Activated CD8-positive, alpha-beta memory T cell treated with anti-CD3 and anti-CD28 coated beads, Interleukin-2, amount 50 U/mL, for 48 hours (primary cell): ENCODE results near the gene MYOCD.

Experiments used
- DNase-seq: peaks from one replicate; pipeline ENCODE4 v3.0.0-alpha.2; 2020

The MYOCD gene

DNA sequence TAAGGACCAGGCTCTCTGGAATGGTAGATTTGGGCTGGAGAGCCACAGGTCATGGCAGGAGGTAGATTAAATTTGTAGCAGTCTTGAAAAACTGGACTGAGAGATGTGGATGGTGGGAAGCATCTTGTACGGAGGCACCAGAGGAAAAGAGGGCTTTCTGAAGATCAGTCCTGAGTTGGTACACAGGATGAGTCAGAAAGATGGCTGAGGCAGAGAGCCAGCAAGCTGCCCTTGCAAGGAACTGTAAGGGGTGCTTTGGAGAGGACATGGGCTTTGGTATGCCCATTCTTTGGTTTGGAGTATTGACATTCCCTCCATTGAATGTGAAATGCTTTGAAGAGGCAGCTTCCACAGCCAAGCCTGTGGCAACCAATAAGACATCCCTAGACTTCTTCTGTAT lies 55.9 kb downstream of the MYOCD start:
- no peak for DNase-seq

GRCh38 chr17:12722282-12722681 lies 56.6 kb downstream of the MYOCD start:
- DNase-seq, result no peak

DNA sequence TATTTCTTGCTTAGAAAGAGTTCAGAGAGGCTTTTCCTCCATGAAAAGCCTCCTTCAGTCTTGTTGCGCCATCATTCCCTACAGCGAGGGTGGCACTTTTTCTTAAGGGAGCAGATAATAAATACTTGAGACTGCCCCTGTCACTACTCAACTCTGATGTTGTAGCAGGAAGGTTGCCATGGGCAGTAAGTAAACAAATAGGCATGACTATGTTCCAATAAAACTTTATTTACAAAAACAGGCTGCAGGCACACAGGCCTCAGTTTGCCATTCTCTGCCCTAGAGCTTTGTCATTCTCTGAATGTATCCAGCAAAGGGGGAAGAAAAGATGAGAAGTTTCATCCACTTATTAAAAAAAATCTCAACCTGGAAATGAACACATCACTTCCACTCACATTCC lies 60.4 kb downstream of the MYOCD start:
- no peak for DNase-seq

DNA sequence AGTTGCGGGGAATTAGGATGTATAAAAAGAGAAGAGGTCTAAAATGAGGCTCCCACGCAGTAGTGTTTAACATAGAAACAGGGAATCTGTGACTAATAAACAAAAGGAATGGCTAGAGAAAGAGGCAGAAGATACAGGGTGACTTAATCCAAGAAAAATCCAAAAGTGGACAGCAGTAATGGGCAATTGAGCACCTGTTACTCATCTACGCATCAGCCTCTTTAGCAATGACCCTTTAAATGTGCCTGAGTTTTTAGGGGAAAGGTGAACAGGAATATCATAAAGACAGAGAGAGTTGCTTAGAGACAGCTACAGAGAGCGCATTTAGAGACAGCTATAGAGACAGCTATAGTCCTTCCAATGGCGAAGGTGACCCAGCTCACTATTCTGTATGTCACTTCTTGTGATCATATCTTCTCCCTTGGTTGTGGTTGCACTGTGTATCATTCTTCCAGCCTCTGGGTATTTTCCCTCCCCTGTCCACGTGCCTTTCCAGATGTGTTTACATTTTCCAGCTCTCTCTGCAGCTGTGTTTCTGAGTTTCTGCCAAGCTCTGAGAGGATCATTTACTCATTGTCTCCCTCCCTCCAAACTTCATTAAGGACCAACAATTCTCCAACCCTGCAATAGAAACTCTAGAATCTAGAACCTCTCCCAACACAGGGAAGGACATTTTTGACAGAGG lies 61.5 kb downstream of the MYOCD start:
- DNase-seq, result no peak

- DNase-seq, result no peak
These were observed 62.2 kb downstream of the MYOCD start for GRCh38 chr17:12727881-12728280.

DNA sequence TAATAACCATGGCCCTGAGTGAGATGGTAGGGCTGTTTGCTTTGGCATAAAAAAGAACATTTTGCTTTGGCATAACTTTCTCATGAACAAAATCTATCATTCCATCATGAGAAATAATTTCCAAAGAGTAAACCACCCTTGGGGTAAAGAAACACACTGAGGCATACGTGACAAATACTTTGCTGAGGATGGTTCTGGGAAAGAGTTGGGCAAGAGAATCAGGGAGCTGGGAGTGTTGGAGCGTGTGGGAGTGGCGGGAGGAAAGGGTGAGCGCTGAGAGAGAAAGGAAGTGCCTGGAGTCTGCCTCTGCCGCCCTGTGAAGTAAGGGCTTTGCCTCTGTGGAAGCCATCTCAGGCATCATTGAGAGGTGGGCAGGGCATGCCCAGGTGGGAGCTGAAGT lies 63.4 kb downstream of the MYOCD start:
- no peak for DNase-seq

DNA sequence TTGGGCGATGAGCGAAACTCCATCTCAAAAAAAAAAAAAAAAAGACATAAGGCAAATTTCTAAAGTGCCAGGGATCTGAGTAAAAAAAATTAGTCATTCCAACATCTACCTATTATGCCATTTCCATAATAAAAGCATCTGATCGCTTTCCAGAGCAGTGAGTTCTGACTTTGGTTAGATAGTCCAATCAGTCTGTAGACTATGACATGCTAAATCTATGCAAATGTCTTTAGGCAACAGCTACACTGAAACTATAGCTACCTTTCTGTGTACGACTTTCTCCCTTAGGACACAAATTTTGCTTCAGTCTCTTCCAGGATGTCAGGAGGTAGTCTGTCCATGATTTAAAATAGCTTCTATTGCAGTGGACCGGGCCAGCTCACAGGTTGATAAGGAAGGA lies 64.7 kb downstream of the MYOCD start:
- DNase-seq, result no peak

DNA sequence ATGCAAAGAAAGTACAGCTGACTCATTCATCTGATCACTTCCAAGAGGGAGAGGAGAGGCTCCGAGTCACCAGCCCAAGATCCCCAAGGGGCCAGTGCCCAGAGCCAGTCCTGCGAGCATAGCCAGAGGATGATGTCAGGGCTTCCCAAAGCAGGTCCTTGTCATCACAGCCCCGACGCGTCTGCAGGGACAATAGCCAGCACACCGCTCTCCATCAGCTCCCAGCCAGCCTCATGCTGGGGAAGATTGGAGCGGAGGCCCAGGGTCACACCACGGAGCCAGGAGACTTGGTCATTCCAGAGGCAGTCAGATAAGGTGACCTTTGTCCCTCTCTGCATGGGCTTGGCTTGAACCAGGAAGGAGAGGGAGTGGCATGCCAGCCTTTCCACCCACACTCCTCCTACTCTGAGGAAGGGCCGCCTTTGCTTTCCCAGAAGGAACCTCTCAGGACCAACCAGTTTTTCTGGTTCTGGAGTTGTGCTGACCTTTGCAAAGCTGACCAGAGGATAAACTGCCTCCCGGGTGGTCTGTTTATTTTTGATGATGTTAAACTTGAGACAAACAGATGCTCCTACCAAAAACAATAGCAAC lies 65.3 kb downstream of the MYOCD start:
- no peak for DNase-seq

DNA sequence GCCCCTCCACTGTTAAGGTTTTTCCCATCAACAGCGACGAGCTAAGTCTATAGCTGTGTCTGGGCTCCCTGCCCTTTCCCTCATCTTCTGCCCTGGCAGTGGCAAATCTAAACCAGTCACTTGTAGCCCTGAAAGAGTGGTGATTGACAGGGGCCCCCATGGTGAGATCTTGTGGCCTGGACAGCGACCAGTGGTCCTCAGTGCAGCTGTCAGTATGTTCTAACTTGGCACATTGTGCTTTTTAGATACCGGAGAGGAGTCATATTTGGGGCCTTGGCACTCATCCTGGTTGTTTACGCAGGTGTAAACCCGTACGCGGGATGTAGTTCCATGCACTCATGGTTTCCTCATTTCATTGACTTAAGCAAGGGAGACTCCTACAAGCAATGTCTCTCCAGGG lies 66.1 kb downstream of the MYOCD start:
- DNase-seq, result no peak

GRCh38 chr17:12732366-12732765 lies 66.7 kb downstream of the MYOCD start:
- DNase-seq, result no peak

DNA sequence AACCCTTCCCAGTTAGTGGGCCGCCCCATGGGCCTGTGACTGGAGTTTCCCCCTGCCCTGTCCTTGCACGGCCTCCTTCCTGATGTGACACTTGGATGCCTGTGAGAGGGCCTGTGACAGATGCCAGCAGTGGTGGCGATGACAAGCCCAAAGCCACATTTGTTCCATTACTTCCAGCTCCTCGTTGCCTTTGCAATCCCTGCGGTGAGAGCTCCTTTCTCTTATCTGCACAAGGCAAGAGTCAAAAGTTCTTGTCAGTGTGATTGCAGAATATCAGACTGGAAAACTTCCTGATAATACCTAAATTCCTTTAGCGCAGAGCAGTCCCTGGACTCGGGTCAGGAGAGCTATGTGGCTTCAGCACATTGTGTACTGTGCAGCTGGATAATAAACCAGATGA lies 69.2 kb downstream of the MYOCD start:
- DNase-seq, result no peak

DNA sequence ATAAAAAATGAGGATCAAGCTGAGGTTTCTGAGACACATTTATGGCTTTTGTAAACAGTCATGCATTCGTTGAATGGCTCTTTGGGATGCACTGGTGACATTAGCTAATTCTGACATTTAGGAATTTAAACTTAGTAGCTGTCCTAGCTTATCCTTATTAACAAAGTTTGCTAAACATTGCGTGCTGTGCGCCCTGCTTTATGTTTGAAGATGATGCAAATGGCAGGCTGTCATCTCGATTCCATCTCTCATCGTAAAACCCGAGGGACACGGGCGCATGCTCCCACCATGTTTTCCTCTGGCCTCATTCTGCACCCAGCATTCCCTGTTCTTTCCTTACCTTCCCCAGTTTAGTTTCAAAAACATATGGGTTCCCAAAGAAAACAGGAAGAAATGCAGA lies 69.8 kb downstream of the MYOCD start:
- DNase-seq, result no peak

DNA sequence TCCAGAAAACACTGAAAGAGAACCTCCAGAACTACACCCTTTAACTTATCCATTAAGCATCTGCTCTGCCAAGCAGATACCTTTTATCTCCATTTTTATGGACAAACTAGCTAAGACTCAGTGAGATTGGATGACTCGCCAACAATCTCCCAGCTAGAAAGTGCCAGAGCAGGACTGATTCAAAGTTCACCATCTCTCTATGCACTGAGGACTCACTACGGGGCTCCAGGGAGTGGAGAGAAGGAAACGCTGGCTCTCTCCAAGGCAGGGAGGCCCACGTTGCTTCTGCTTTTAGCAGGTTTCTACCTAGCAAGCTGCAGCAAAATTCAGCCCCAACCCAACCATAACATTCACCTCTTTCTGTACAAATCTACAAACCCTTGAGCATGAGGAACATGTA lies 70.8 kb downstream of the MYOCD start:
- no peak for DNase-seq

GRCh38 chr17:12737740-12738469 lies 72.2 kb downstream of the MYOCD start:
- no peak for DNase-seq

DNA sequence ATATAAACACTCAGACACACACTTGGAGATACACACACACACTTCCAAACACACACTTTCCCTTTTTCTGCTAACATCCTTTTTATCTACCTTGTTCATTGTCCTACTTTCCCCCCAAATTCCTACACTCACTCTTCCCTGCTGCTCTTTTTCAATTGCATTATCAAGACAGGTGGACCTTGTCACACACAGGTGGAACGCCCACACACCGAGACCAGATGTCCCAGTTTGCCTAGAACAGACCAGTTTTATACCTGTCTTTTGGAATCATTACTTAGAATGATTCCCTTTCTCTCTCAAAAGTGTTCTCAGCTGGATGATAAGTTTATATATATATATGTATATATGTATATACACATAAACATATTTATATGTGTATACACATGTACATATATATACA lies 72.9 kb downstream of the MYOCD start:
- DNase-seq, result no peak

GRCh38 chr17:12739500-12739899 lies 73.8 kb downstream of the MYOCD start:
- DNase-seq, result no peak

- DNase-seq, result no peak
These were observed 77.4 kb downstream of the MYOCD start for GRCh38 chr17:12743046-12743445.

GRCh38 chr17:12744298-12744697 lies 78.6 kb downstream of the MYOCD start:
- no peak for DNase-seq

GRCh38 chr17:12744786-12745185 lies 79.1 kb downstream of the MYOCD start:
- no peak for DNase-seq

GRCh38 chr17:12745486-12745885 lies 79.8 kb downstream of the MYOCD start:
- no peak for DNase-seq

GRCh38 chr17:12756786-12757185 lies 91.1 kb downstream of the MYOCD start:
- no peak for DNase-seq

- no peak for DNase-seq
These were observed 93.4 kb downstream of the MYOCD start for GRCh38 chr17:12759090-12759489.

- no peak for DNase-seq
These were observed 99.9 kb downstream of the MYOCD start for GRCh38 chr17:12765548-12765947.

DNA sequence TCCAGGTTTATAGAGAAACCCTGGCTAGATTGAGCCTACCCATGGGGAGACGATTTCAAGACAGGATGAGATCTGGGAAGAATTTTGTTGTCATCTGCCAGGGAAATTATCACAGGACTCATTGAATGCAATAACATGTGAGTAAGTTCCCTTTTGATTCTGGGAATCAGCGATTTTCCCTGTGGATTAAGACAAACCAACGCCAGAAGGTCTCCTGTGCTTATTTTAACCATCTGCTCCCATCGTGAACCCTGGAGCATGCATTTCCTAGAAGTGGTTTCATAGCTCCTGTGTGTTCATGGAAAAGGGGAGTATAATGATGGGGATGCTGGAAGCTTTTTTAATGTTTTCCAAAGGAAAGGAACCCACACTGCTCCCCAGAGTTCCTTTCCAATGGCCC lies 102.6 kb downstream of the MYOCD start:
- DNase-seq, result no peak

DNA sequence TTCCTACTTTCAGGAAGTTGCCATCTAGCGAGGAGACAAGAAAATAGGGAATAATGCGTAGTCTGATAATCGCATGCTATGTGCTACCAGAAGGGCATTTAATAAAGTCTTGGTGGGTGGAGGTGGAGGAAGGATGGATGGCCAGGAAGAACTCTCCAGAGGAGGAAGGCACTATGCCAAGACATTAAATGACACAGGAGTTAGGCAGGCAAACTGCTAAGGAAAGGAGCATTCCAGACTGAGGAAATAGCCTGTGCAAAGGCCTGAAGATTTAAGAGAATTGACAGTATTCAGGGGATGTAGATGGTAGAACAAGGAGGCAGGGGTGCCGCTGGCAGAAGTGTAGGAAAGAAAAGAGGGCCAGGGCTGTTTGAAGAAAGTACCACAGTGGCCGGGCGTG lies 104.3 kb downstream of the MYOCD start:
- DNase-seq, result no peak
